Gastrocnemius medialis (tissue), 4 donors: Measurements from ENCODE around the gene WWOX.

Source experiments
- CTCF ChIP-seq, 5 experiments: fragments of 450-650 bp in 3 of 5; fragments of 200-600 bp in 2 of 5; sonication (generic) in 2 of 5; IDR thresholded peaks in 4 of 5; conservative IDR thresholded peaks in 1 of 5; 1 replicate in 4 of 5; 2 replicates in 1 of 5; pipeline ENCODE4 v1.5.1; 2016 to 2019; ENCODE audit warnings: antibody characterized with exemption in 5 of 5, mild to moderate bottlenecking in 3 of 5, moderate library complexity in 3 of 5
- POLR2A ChIP-seq, 2 donors: fragments of 450-650 bp; IDR thresholded peaks; one replicate each; pipeline ENCODE4 v1.6.1; 2017; ENCODE audit warnings: antibody characterized with exemption in 2 of 2, mild to moderate bottlenecking in 2 of 2, moderate library complexity in 2 of 2

DNA sequence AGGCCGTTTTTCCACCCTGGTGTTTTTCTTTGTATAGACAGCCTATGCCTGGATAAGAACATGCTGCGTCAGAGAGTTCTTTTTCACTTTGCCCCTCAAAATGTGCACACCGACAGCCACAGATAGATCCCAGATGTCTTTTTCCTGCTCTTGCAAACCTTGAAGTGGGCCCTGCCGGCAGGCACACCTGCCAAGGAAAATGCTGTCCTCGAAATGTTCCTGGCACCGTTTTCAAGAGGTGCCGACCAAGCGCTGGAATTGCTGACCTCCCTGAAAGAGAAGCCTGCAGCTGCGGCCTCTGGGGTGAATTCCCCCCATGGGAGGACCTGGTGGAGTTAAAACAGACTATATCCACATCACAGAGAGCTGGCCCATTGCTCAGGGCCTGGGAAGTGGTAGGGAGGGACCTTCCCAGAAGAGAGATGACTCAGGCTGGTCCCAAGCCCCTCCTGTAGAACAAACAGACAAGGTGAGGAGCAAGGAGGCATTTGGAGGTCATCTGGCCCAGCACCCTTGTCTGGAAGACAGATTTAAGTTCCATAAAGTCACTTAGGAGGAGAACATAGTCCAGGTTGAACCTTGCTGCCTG, 833.0 kb downstream of the WWOX start:
- no peak for TF ChIP-seq CTCF (IDR thresholded peaks at IDR 0.05 in 4 of 5, conservative IDR thresholded peaks at IDR 0.05 in 1 of 5)
- no peak for TF ChIP-seq POLR2A (IDR thresholded peaks at IDR 0.05)
